ENCODE results near the gene GARNL3.
A peak's percentile ranks its signal among the peaks of the same experiment; 100 is the strongest.

Gene GARNL3

GRCh38 chr9:127392976-127393375 lies 128.4 kb downstream of the GARNL3 start:
- DNase-seq (ENCODE audit: low read depth, low spot score) = no peak
- H3K4me3 ChIP-seq (ENCODE audit: low read length) = no peak overlapping the region

- no peak overlapping the region for H3K4me3 ChIP-seq (ENCODE audit: low read length)
- no peak for DNase-seq (ENCODE audit: low read depth, low spot score)
Observed at GRCh38 chr9:127393645-127394044, 129.1 kb downstream of the GARNL3 start.

- no peak for DNase-seq (ENCODE audit: low read depth, low spot score)
- no peak overlapping the region for H3K4me3 ChIP-seq (ENCODE audit: low read length)
Observed at GRCh38 chr9:127395497-127396252, 131.1 kb downstream of the GARNL3 start.

- peak overlapping the region; percentile 52 for H3K4me3 ChIP-seq (ENCODE audit: low read length)
- DNase-seq (ENCODE audit: low read depth, low spot score) = no peak
Observed at GRCh38 chr9:127396253-127396807, 131.8 kb downstream of the GARNL3 start.

GRCh38 chr9:127396808-127397645 lies 132.5 kb downstream of the GARNL3 start, which contains the start of gene SLC2A8:
SLC2A8 (plus strand) TSS chr9:127397169; CDS start chr9:127397231, 62 bp downstream.
- H3K4me3 ChIP-seq (ENCODE audit: low read length) = peak within 1 kb of the TSS; percentile 54
- peak; percentile 99 for DNase-seq (ENCODE audit: low read depth, low spot score)

- no peak for DNase-seq (ENCODE audit: low read depth, low spot score)
- H3K4me3 ChIP-seq (ENCODE audit: low read length) = peak overlapping the region; percentile 54
Observed at GRCh38 chr9:127397646-127398274, 133.2 kb downstream of the GARNL3 start.

GRCh38 chr9:127398275-127398647 lies 133.7 kb downstream of the GARNL3 start:
- no peak overlapping the region; the same call in 1 of the 2 replicates for H3K4me3 ChIP-seq (ENCODE audit: low read length)
- DNase-seq (ENCODE audit: low read depth, low spot score) = no peak

GRCh38 chr9:127398715-127399400 lies 134.3 kb downstream of the GARNL3 start:
- no peak for DNase-seq (ENCODE audit: low read depth, low spot score)
- H3K4me3 ChIP-seq (ENCODE audit: low read length) = no peak overlapping the region

- DNase-seq (ENCODE audit: low read depth, low spot score) = no peak
- H3K4me3 ChIP-seq (ENCODE audit: low read length) = no peak overlapping the region
Observed at GRCh38 chr9:127399736-127400269, 135.2 kb downstream of the GARNL3 start.

- no peak for DNase-seq (ENCODE audit: low read depth, low spot score)
Observed at GRCh38 chr9:127402401-127403090, 138.0 kb downstream of the GARNL3 start.

GRCh38 chr9:127403507-127404192 lies 139.1 kb downstream of the GARNL3 start:
- DNase-seq (ENCODE audit: low read depth, low spot score) = no peak
- no peak overlapping the region for H3K4me3 ChIP-seq (ENCODE audit: low read length)

More at GRCh38 chr9:127402401-127403090, 138.0 kb downstream of the GARNL3 start:
- no peak overlapping the region for H3K4me3 ChIP-seq (ENCODE audit: low read length)

GRCh38 chr9:127404631-127405030 lies 140.1 kb downstream of the GARNL3 start:
- no peak for DNase-seq (ENCODE audit: low read depth, low spot score)
- no peak overlapping the region for H3K4me3 ChIP-seq (ENCODE audit: low read length)

GRCh38 chr9:127405344-127406125 lies 141.0 kb downstream of the GARNL3 start:
- no peak for DNase-seq (ENCODE audit: low read depth, low spot score)
- no peak overlapping the region for H3K4me3 ChIP-seq (ENCODE audit: low read length)

- no peak overlapping the region for H3K4me3 ChIP-seq (ENCODE audit: low read length)
- DNase-seq (ENCODE audit: low read depth, low spot score) = no peak
Observed at GRCh38 chr9:127406799-127407491, 142.4 kb downstream of the GARNL3 start.

- no peak overlapping the region for H3K4me3 ChIP-seq (ENCODE audit: low read length)
- no peak for DNase-seq (ENCODE audit: low read depth, low spot score)
Observed at GRCh38 chr9:127407492-127407843, 142.9 kb downstream of the GARNL3 start.

- no peak for DNase-seq (ENCODE audit: low read depth, low spot score)
Observed at GRCh38 chr9:127411122-127411521, 146.5 kb downstream of the GARNL3 start.

More at GRCh38 chr9:127411122-127411521, 146.5 kb downstream of the GARNL3 start:
- no peak overlapping the region for H3K4me3 ChIP-seq (ENCODE audit: low read length)

Measured in Jurkat, Clone E6-1 (cell line).